K562 (cell line): Measurements from ENCODE around the gene CSNK1A1. TPM values are rescaled to one million over a fixed set of nuclear protein-coding genes. Genes with fewer than 3 reads are reported as not detected.

ENCODE experiments used
- ATAC-seq: fragments of 200-7000 bp; cut with Tn5 transposase; 3 replicates; pipeline ENCODE4 v1.9.1; 2020; ENCODE audit warnings: moderate library complexity
- BruUV-seq: library from RNA; stranded (reverse); fragments of 400-500 nt; replicated peaks from 2 replicates; lab custom pipeline; 2021; lab: Mats Ljungman, UMichigan
- CTCF ChIA-PET: fragments of 300-600 bp; formaldehyde crosslinking; extraction: SDS; loops from one replicate; lab custom pipeline; 2021; ENCODE audit warnings: low intra/inter-chr PET ratio; lab: Yijun Ruan, JAX
- POLR2A ChIA-PET: fragments of 300-600, 350-650 bp; sonication (Branson Sonifier 250); formaldehyde crosslinking; extraction: SDS; loops from one replicate; lab custom pipeline; 2021; ENCODE audit warnings: antibody characterized with exemption, inconsistent platforms; lab: Yijun Ruan, JAX
- DNase-seq, 4 experiments: peaks; one replicate each; pipeline versions ENCODE4 v3.0.0 to v3.0.0-alpha.2; 2011 to 2018; ENCODE audit warnings: low spot score in 3 of 4, mixed read lengths in 3 of 4; ENCODE audit errors: extremely low read depth in 1 of 4
- FAIRE-seq: peaks from 2 replicates; lab custom pipeline; 2011; peaks lifted over from hg19 to GRCh38; lab: Jason Lieb, UNC
- H2AFZ ChIP-seq: 2 replicates; pipeline ENCODE4 v1.6.0; 2011; ENCODE audit warnings: low read depth, low read length, control low read depth, inconsistent platforms
- H3K27ac ChIP-seq: fragments of 200-600 bp; 3 replicates; pipeline ENCODE4 v1.8.0; 2011; ENCODE audit warnings: low read depth, mild to moderate bottlenecking, control low read depth, inconsistent platforms, low read length, moderate library complexity, mixed read lengths; ENCODE audit errors: extremely low read depth
- H3K27me3 ChIP-seq, 2 experiments: fragments of 300-600 bp in 1 of 2; 2 replicates in 1 of 2; 3 replicates in 1 of 2; pipeline versions ENCODE4 v1.6.0 to v1.8.0; 2011; ENCODE audit warnings: inconsistent platforms in 2 of 2, low read length in 2 of 2, mild to moderate bottlenecking in 1 of 2, mixed read lengths in 1 of 2, moderate library complexity in 1 of 2; ENCODE audit not compliant: control insufficient read depth in 2 of 2, insufficient read depth in 2 of 2
- H3K36me3 ChIP-seq: fragments of 300-600 bp; 3 replicates; pipeline ENCODE4 v1.8.0; 2011; ENCODE audit warnings: mild to moderate bottlenecking, low read length, inconsistent platforms; ENCODE audit not compliant: control insufficient read depth, insufficient read depth
- H3K4me1 ChIP-seq, 2 experiments: fragments of 200-600 bp in 1 of 2; replicated peaks in 1 of 2; 2 replicates in 1 of 2; 3 replicates in 1 of 2; pipeline versions ENCODE4 v1.5.1 to v1.8.0; 2011; ENCODE audit warnings: inconsistent platforms in 2 of 2, low read length in 2 of 2, mild to moderate bottlenecking in 1 of 2, mixed read lengths in 1 of 2, moderate library complexity in 1 of 2; ENCODE audit not compliant: control insufficient read depth in 2 of 2, insufficient read depth in 2 of 2
- H3K4me2 ChIP-seq: 2 replicates; pipeline ENCODE4 v1.6.1; 2011; ENCODE audit warnings: low read length, control low read depth, inconsistent platforms, mixed read lengths; ENCODE audit not compliant: insufficient read depth
- H3K4me3 ChIP-seq: fragments of 200-600 bp; sonication (generic), shearing (Covaris generic); 2 replicates; pipeline ENCODE4 v1.5.1; 2016; ENCODE audit warnings: control low read depth, inconsistent platforms
- H3K79me2 ChIP-seq: fragments of 200-600 bp; 3 replicates; pipeline ENCODE4 v1.8.0; 2011; ENCODE audit warnings: low read length, inconsistent platforms; ENCODE audit not compliant: control insufficient read depth, insufficient read depth
- H3K9ac ChIP-seq, 2 experiments: 2 replicates each; pipeline versions ENCODE4 v1.6.0 to v1.6.1; 2011; ENCODE audit warnings: low read depth in 2 of 2, low read length in 2 of 2, control low read depth in 1 of 2, inconsistent platforms in 1 of 2, mild to moderate bottlenecking in 1 of 2, mixed read lengths in 1 of 2; ENCODE audit not compliant: insufficient read depth in 1 of 2
- H3K9me1 ChIP-seq: one replicate; pipeline ENCODE4 v1.6.0; 2011; ENCODE audit warnings: inconsistent platforms, mild to moderate bottlenecking, low read length, moderate library complexity; ENCODE audit not compliant: control insufficient read depth, insufficient read depth
- H3K9me3 ChIP-seq: replicated peaks from 2 replicates; pipeline ENCODE4 v1.5.1; 2011; ENCODE audit warnings: low read depth, low read length, inconsistent platforms; ENCODE audit not compliant: control insufficient read depth, insufficient read depth
- H4K20me1 ChIP-seq: replicated peaks from 2 replicates; pipeline ENCODE4 v1.6.1; 2011; ENCODE audit warnings: low read length, inconsistent platforms, mixed read lengths; ENCODE audit not compliant: control insufficient read depth, insufficient read depth
- CLOCK ChIP-seq: fragments of 250-450 bp; sonication (Bioruptor Pico); IDR thresholded peaks from 2 replicates; pipeline ENCODE4 v1.4.0; 2020; ENCODE audit warnings: mild to moderate bottlenecking, moderate library complexity, borderline replicate concordance
- CTBP1 ChIP-seq: fragments of 450-650 bp; IDR thresholded peaks from 2 replicates; pipeline ENCODE4 v1.6.1; 2016; ENCODE audit warnings: borderline replicate concordance
- FIP1L1 ChIP-seq: fragments of 200-400 bp; formaldehyde crosslinking; IDR thresholded peaks from 2 replicates; pipeline ENCODE4 v1.6.1; 2018; ENCODE audit warnings: mild to moderate bottlenecking, low read depth, low read length; ENCODE audit not compliant: poor library complexity, severe bottlenecking
- NR2C1 ChIP-seq, 2 experiments: fragments of 450-650 bp; IDR thresholded peaks; 2 replicates each; pipeline ENCODE4 v1.6.1; 2017; ENCODE audit warnings: mild to moderate bottlenecking in 2 of 2, antibody characterized with exemption in 1 of 2, inconsistent platforms in 1 of 2, missing compliant biosample characterization in 1 of 2, missing genetic modification characterization in 1 of 2
- PHF8 ChIP-seq: fragments of 200-600 bp; sonication (generic); IDR thresholded peaks from 2 replicates; pipeline ENCODE4 v1.6.1; 2012; ENCODE audit warnings: mixed run types, mild to moderate bottlenecking, inconsistent platforms, low read length, moderate library complexity, borderline replicate concordance
- RHOXF2B ChIP-seq: fragments of 250-450 bp; sonication (Bioruptor Pico); conservative IDR thresholded peaks from 2 replicates; pipeline ENCODE4 v1.5.1; 2021
- SUPT5H ChIP-seq: fragments of 450-650 bp; IDR thresholded peaks from 2 replicates; pipeline ENCODE4 v1.6.1; 2016
- ZNF431 ChIP-seq: sonication (generic); formaldehyde crosslinking; IDR thresholded peaks from 2 replicates; pipeline ENCODE4 v1.8.0; 2022; ENCODE audit warnings: mild to moderate bottlenecking, missing genetic modification reagents
- ZNF76 ChIP-seq: fragments of 250-450 bp; sonication (Bioruptor Pico); IDR thresholded peaks from 2 replicates; pipeline ENCODE4 v1.4.0; 2020; ENCODE audit warnings: mild to moderate bottlenecking, moderate library complexity, borderline replicate concordance
- in situ Hi-C: fragments of 300-500 bp; cut with MboI; formaldehyde crosslinking; loops from 4 replicates; pipeline ENCODE4 v1.15.0; 2018; ENCODE audit warnings: inconsistent platforms, mixed read lengths
- intact Hi-C: fragments of 100-400 bp; cut with micrococcal nuclease; formaldehyde crosslinking; loops from 2 replicates; pipeline ENCODE4 v1.14.2; 2022
- polyA plus RNA-seq, 8 experiments: library from polyadenylated mRNA; depleted of rRNA in 4 of 8; stranded (reverse) in 5 of 8; unstranded in 3 of 8; fragments of >200 nt; fragmentation: Nextera tagmentation in 2 of 8; fragmentation: Illumina TruSeq in 1 of 8; extraction: Ambion mirVana in 2 of 8; extraction: Trizol in 1 of 8; gene quantifications; 2 replicates each; pipeline versions ENCODE4 v1.2.1 to v1.2.3, GENCODE V29; 2011 to 2014; ENCODE audit warnings: inconsistent platforms in 1 of 8, missing spikeins in 1 of 8
- total RNA-seq, 7 experiments: library from RNA; depleted of rRNA in 6 of 7; stranded (reverse); fragments of >200 nt in 6 of 7; fragmentation: Illumina TruSeq in 2 of 7; extraction: Trizol in 2 of 7; gene quantifications; 2 replicates each; pipeline versions ENCODE4 v1.2.1 to v1.2.3, GENCODE V29; 2011 to 2021; ENCODE audit warnings: low replicate concordance in 1 of 7
- TF ChIP-seq, protein P1 (sequence below): sonication (generic); IDR thresholded peaks from 2 replicates; pipeline ENCODE4 v1.6.1; 2016

Gene CSNK1A1
- total and polyA plus RNA-seq, 9 of the 15 experiments (the other 6 are each of a cell fraction or from before 2014, with no cell fraction given), result 49.1 to 196 (median 154) TPM

DNA sequence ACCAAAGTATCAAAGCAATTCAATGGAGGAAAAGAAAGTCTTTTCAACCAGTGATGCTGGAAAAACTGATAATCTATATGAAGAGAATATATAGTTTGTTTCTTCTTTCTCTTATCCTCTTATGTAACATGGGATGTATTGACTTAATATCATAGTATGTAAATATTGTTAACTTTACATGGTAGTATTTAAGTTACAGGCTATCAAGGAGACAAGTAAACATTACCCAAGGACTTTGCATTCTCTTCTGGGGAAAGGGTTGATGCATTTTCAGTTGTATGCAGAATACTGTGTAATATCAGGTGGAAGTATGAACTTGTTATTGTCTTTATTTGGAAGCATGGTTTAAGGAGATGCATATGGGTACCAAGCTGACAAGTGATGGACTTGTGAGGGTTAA is 20.9 kb upstream of the CSNK1A1 start:
- Histone ChIP-seq H3K4me1 (no peaks in the 10 kb centered on the region), H3K4me3 (no peak overlapping the region), H3K79me2 (no peaks in the 10 kb centered on the region), H3K27me3 (no peaks in the 10 kb centered on the region), H3K9ac (no peak overlapping the region), H3K9me3 (no peaks in the 10 kb centered on the region), H2AFZ (no peak overlapping the region), H3K36me3 (no peaks in the 10 kb centered on the region), H3K27ac (no peak overlapping the region), H4K20me1 (no peaks in the 10 kb centered on the region), H3K9me1 (no peaks in the 10 kb centered on the region), H3K4me2 (no peak overlapping the region)
- ChIA-PET POLR2A (interaction anchor here (0.9 kb wide), 1 partner anchor 10 kb away, joined by 4 read pairs; no protein-coding TSS in a partner anchor), CTCF (no interaction called here)
- intact Hi-C loops (no loop called here), in situ Hi-C loops (loop anchor here (25.0 kb wide), 1 partner anchor 435 kb away; the partner anchor contains the start of gene ABLIM3)
- ATAC-seq (no peak), FAIRE-seq (no peak), DNase-seq (no peak)
- no peak for TF ChIP-seq FIP1L1
- TF ChIP-seq NR2C1 (IDR thresholded peaks at IDR 0.05), result no peak
- TF ChIP-seq NR2C1 (tag; IDR thresholded peaks at IDR 0.05), result no peak
- no peak for TF ChIP-seq CTBP1
- no peak for TF ChIP-seq RHOXF2B (CRISPR knock-in tag)
- no peak for TF ChIP-seq SUPT5H
- no peak for TF ChIP-seq ZNF76 (CRISPR knock-in tag)
- TF ChIP-seq, protein P1, sequence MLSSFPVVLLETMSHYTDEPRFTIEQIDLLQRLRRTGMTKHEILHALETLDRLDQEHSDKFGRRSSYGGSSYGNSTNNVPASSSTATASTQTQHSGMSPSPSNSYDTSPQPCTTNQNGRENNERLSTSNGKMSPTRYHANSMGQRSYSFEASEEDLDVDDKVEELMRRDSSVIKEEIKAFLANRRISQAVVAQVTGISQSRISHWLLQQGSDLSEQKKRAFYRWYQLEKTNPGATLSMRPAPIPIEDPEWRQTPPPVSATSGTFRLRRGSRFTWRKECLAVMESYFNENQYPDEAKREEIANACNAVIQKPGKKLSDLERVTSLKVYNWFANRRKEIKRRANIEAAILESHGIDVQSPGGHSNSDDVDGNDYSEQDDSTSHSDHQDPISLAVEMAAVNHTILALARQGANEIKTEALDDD, result no peak
- no peak for TF ChIP-seq PHF8
- TF ChIP-seq CLOCK (CRISPR knock-in tag), result no peak
- TF ChIP-seq ZNF431 (CRISPR knock-in tag), result no peak
- BruUV-seq, result no TSS peak
